Measurements from ENCODE around the gene ACOX2.
"Not testable (repeated sequence)": the region's sequence is repeated elsewhere in the genome, so short reads cannot be mapped to it uniquely, and the experiment has no call there.

The ACOX2 gene

GRCh38 chr3:58531555-58531954 is 5.4 kb downstream of the ACOX2 start:
- peak; percentile 12 for DNase-seq (ENCODE audit: low spot score)
- no peak for TF ChIP-seq CTCF (IDR thresholded peaks at IDR 0.05; ENCODE audit: borderline replicate concordance, control extremely low read depth, extremely low read depth, insufficient read depth, missing control alignments)
- in situ Hi-C loops (cut with MboI; ENCODE audit: low sequenced_read_pairs, unreplicated experiment): loop anchor here (10.0 kb wide), 2 partner anchors 207 to 347 kb away; no protein-coding TSS in a partner anchor

GRCh38 chr3:58530354-58530865 is 6.6 kb downstream of the ACOX2 start:
- TF ChIP-seq CTCF (IDR thresholded peaks at IDR 0.05; ENCODE audit: borderline replicate concordance, control extremely low read depth, extremely low read depth, insufficient read depth, missing control alignments): no peak
- DNase-seq (ENCODE audit: low spot score): peak; percentile 13
- in situ Hi-C loops (cut with MboI; ENCODE audit: low sequenced_read_pairs, unreplicated experiment): loop anchor here (10.0 kb wide), 2 partner anchors 206 to 346 kb away; no protein-coding TSS in a partner anchor

GRCh38 chr3:58529516-58530353 is 7.3 kb downstream of the ACOX2 start:
- in situ Hi-C loops (cut with MboI; ENCODE audit: low sequenced_read_pairs, unreplicated experiment): loop anchor here (10.0 kb wide), 2 partner anchors 205 to 345 kb away; no protein-coding TSS in a partner anchor
- DNase-seq (ENCODE audit: low spot score): no peak

GRCh38 chr3:58528629-58529028 is 8.4 kb downstream of the ACOX2 start:
- TF ChIP-seq CTCF (IDR thresholded peaks at IDR 0.05; ENCODE audit: borderline replicate concordance, control extremely low read depth, extremely low read depth, insufficient read depth, missing control alignments): no peak
- in situ Hi-C loops (cut with MboI; ENCODE audit: low sequenced_read_pairs, unreplicated experiment): no loop called here
- no peak for DNase-seq (ENCODE audit: low spot score)

More at GRCh38 chr3:58529516-58530353, 7.3 kb downstream of the ACOX2 start:
- peak; percentile 38 for TF ChIP-seq CTCF (IDR thresholded peaks at IDR 0.05; ENCODE audit: borderline replicate concordance, control extremely low read depth, extremely low read depth, insufficient read depth, missing control alignments)

GRCh38 chr3:58527440-58527839 is 9.6 kb downstream of the ACOX2 start:
- DNase-seq (ENCODE audit: low spot score); in situ Hi-C loops (cut with MboI; ENCODE audit: low sequenced_read_pairs, unreplicated experiment): not testable (repeated sequence)

- in situ Hi-C loops (cut with MboI; ENCODE audit: low sequenced_read_pairs, unreplicated experiment): no loop called here
- DNase-seq (ENCODE audit: low spot score): no peak
- no peak for TF ChIP-seq CTCF (IDR thresholded peaks at IDR 0.05; ENCODE audit: borderline replicate concordance, control extremely low read depth, extremely low read depth, insufficient read depth, missing control alignments)
These were observed 10.5 kb downstream of the ACOX2 start for GRCh38 chr3:58526515-58526957.

GRCh38 chr3:58524326-58524888 is 12.6 kb downstream of the ACOX2 start:
- no peak for TF ChIP-seq CTCF (IDR thresholded peaks at IDR 0.05; ENCODE audit: borderline replicate concordance, control extremely low read depth, extremely low read depth, insufficient read depth, missing control alignments)
- in situ Hi-C loops (cut with MboI; ENCODE audit: low sequenced_read_pairs, unreplicated experiment): no loop called here
- DNase-seq (ENCODE audit: low spot score): no peak

All from GM13976 (cell line).